ENCODE results near the gene ATP5PO.

DNA sequence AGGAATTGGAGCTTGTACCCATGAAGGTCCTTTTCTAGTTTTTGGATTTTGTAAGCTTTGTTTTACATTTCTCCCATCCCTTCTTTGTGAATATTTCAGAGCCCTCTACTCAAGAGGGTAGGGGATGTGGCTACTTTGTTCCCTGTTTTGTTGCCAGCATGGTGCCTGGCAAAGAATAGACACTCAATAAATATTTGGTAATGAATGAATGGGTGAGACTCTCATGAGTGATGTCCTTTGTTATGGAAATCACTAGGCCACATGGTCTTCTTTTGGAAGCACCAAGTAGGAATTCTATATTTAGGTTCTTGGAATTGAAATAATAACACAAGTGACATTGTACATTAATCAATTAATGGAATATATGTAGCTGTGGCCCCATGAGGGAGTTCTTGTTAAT is 26.8 kb upstream of the ATP5PO start:
- TF ChIP-seq, protein P1, sequence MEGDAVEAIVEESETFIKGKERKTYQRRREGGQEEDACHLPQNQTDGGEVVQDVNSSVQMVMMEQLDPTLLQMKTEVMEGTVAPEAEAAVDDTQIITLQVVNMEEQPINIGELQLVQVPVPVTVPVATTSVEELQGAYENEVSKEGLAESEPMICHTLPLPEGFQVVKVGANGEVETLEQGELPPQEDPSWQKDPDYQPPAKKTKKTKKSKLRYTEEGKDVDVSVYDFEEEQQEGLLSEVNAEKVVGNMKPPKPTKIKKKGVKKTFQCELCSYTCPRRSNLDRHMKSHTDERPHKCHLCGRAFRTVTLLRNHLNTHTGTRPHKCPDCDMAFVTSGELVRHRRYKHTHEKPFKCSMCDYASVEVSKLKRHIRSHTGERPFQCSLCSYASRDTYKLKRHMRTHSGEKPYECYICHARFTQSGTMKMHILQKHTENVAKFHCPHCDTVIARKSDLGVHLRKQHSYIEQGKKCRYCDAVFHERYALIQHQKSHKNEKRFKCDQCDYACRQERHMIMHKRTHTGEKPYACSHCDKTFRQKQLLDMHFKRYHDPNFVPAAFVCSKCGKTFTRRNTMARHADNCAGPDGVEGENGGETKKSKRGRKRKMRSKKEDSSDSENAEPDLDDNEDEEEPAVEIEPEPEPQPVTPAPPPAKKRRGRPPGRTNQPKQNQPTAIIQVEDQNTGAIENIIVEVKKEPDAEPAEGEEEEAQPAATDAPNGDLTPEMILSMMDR (IDR thresholded peaks at IDR 0.05) = no peak
- TF ChIP-seq EZH2 (IDR thresholded peaks at IDR 0.05; ENCODE audit: borderline replicate concordance, insufficient read depth, low read depth, low read length, poor library complexity, severe bottlenecking) = no peak

Data from B cell (primary cell).